Smooth muscle cell (in vitro differentiated cells): ENCODE results near the gene TSHZ3. TPM values are rescaled to one million over a fixed set of nuclear protein-coding genes. Genes with fewer than 3 reads are reported as not detected.

Experiments
- DNase-seq: peaks from one replicate; lab custom pipeline; 2025; ENCODE audit not compliant: unreplicated experiment; lab: John Stamatoyannopoulos, UW
- H2AFZ ChIP-seq: fragments of 200-600 bp; sonication (generic); 2 replicates; pipeline ENCODE4 v1.6.0; 2016; ENCODE audit warnings: antibody characterized with exemption, low read depth, mild to moderate bottlenecking
- H3F3A ChIP-seq: fragments of 200-600 bp; sonication (generic); 2 replicates; pipeline ENCODE4 v1.6.0; 2017; ENCODE audit warnings: antibody characterized with exemption, low read depth
- H3K27ac ChIP-seq: fragments of 200-600 bp; sonication (generic); 2 replicates; pipeline ENCODE4 v1.5.1; 2016; ENCODE audit warnings: low read depth, mild to moderate bottlenecking
- H3K27me3 ChIP-seq: fragments of 200-600 bp; sonication (generic); 2 replicates; pipeline ENCODE4 v1.6.1; 2016; ENCODE audit warnings: low read depth, mild to moderate bottlenecking
- H3K36me3 ChIP-seq: fragments of 200-600 bp; sonication (generic); 2 replicates; pipeline ENCODE4 v1.5.1; 2016; ENCODE audit warnings: low read depth
- H3K4me1 ChIP-seq: fragments of 200-600 bp; sonication (generic); 2 replicates; pipeline ENCODE4 v1.5.1; 2016; ENCODE audit warnings: low read depth
- H3K4me2 ChIP-seq: fragments of 200-600 bp; sonication (generic); 2 replicates; pipeline ENCODE4 v1.6.0; 2016; ENCODE audit warnings: mild to moderate bottlenecking
- H3K4me3 ChIP-seq: fragments of 200-600 bp; sonication (generic); 2 replicates; pipeline ENCODE4 v1.5.1; 2016; ENCODE audit warnings: mild to moderate bottlenecking
- H3K79me2 ChIP-seq: fragments of 200-600 bp; sonication (generic); 2 replicates; pipeline ENCODE4 v1.6.0; 2016; ENCODE audit warnings: low read depth, mild to moderate bottlenecking
- H3K9ac ChIP-seq: fragments of 200-600 bp; sonication (generic); 2 replicates; pipeline ENCODE4 v1.6.0; 2016; ENCODE audit warnings: low read depth
- H3K9me3 ChIP-seq: fragments of 200-600 bp; sonication (generic); replicated peaks from 2 replicates; pipeline ENCODE4 v1.5.1; 2016; ENCODE audit warnings: low read depth
- H4K20me1 ChIP-seq: fragments of 200-600 bp; sonication (generic); 2 replicates; pipeline ENCODE4 v1.6.0; 2016; ENCODE audit warnings: low read depth
- CTCF ChIP-seq: fragments of 200-600 bp; sonication (generic); IDR thresholded peaks from 2 replicates; pipeline ENCODE4 v1.5.1; 2017; ENCODE audit warnings: borderline replicate concordance, mild to moderate bottlenecking, antibody characterized with exemption; ENCODE audit not compliant: insufficient read depth, poor library complexity, severe bottlenecking
- WGBS: methylation state at CpG from one replicate; pipeline ENCODE4 v1.1.7; 2016; ENCODE audit warnings: low lambda C conversion rate; 5-methylcytosine and 5-hydroxymethylcytosine counted together
- polyA plus RNA-seq: library from polyadenylated mRNA; unstranded; fragments of >200 nt; fragmentation: Nextera tagmentation; extraction: Ambion mirVana; gene quantifications from 2 replicates; pipeline ENCODE4 v1.2.1, GENCODE V29; 2016
- total RNA-seq: library from RNA; depleted of rRNA; stranded (reverse); fragments of >200 nt; gene quantifications from 2 replicates; pipeline ENCODE4 v1.2.3, GENCODE V29; 2014

The TSHZ3 gene
- total and polyA plus RNA-seq, 2 experiments from 2014 or later: 21.8 to 23.7 TPM

DNA sequence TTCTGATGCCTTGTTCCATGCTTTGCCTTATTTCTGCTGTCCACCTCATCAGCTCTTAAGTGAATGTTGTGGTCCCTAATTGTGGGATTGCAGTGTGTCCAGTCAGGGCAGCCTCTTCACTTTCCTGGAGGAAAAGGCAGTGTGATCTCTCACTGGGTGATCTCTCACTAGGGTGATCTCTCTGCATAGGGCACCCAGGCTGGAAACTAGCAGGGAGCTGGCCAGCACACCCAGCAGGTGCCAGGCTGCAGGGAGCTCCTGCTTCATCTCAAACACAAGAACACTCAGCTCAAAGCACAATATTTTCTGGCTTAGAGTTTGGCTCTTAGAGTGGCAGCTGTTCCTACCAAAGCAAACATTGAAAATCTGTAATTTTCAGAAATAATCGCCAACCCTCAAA lies 36.5 kb upstream of the TSHZ3 start:
- H3K4me2 ChIP-seq: no peak overlapping the region
- no peak overlapping the region for H2AFZ ChIP-seq
- no peaks in the 10 kb centered on the region for H3K36me3 ChIP-seq
- H3K9ac ChIP-seq: no peak overlapping the region
- no peak for TF ChIP-seq CTCF
- 95% methylated on average over 1 of the region's 1 CpG for WGBS
- no peaks in the 10 kb centered on the region for H3K9me3 ChIP-seq
- no peaks in the 10 kb centered on the region for H3K79me2 ChIP-seq
- H3K27ac ChIP-seq: no peak overlapping the region
- no peaks in the 10 kb centered on the region for H4K20me1 ChIP-seq
- no peaks in the 10 kb centered on the region for H3F3A ChIP-seq
- H3K4me1 ChIP-seq: no peaks in the 10 kb centered on the region
- no peak overlapping the region for H3K4me3 ChIP-seq
- H3K27me3 ChIP-seq: no peaks in the 10 kb centered on the region
- no peak for DNase-seq

DNA sequence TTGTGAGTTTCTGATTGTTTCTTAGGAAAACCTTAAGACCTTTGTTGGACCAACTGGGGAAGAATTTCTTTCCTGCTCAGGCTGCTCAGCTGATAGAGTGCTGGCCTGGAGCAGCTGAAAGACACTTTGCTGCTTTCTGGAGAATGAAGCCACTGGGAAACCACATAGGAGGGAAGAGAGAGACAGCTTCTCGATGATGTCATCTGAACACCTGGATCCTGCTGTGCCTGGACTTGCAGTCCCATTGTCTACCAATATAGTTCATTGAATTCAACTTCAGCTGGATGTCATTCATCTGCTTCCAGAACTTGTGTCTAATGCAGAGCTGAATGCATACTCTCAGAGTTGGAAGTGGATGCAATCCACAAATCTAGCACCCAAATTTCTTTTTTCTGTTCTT lies 34.3 kb upstream of the TSHZ3 start:
- Histone ChIP-seq H3K4me3 (no peak overlapping the region), H2AFZ (no peak overlapping the region), H3K79me2 (no peaks in the 10 kb centered on the region), H3K36me3 (no peaks in the 10 kb centered on the region), H3F3A (peaks cover 10% of the 10 kb centered on the region), H3K9ac (no peak overlapping the region), H3K27ac (no peak overlapping the region), H3K27me3 (no peaks in the 10 kb centered on the region), H3K4me1 (no peaks in the 10 kb centered on the region), H3K4me2 (no peak overlapping the region), H4K20me1 (no peaks in the 10 kb centered on the region), H3K9me3 (no peaks in the 10 kb centered on the region)
- 100% methylated on average over 1 of the region's 1 CpG for WGBS
- DNase-seq: no peak
- no peak for TF ChIP-seq CTCF

DNA sequence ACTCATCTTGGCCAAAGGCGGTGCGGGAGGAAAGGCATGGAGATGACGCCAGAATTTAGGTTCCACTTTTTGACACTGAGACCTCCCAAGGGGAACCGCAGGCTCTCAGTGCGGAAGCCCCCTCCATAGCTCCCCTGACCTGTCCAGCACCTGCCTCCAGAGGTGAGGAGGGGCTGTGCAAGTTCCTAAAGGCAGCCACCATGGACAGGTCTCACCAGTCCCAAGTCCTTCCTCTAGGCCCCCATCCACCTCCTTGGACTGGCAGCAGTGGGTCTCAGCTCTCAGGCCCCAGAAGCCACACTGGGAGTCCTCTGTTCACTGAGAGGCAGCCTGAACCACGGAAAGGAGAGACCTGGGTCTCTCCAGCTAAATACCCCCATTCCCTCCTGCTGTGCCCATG lies 31.6 kb upstream of the TSHZ3 start:
- H3K27ac ChIP-seq: no peak overlapping the region
- H3K79me2 ChIP-seq: no peaks in the 10 kb centered on the region
- no peak overlapping the region for H3K4me3 ChIP-seq
- 94% methylated on average over 6 of the region's 6 CpGs for WGBS
- no peak overlapping the region for H2AFZ ChIP-seq
- H3K4me2 ChIP-seq: no peak overlapping the region
- no peaks in the 10 kb centered on the region for H3K27me3 ChIP-seq
- H3K9ac ChIP-seq: no peak overlapping the region
- no peak for TF ChIP-seq CTCF
- peaks cover 31% of the 10 kb centered on the region for H3F3A ChIP-seq
- no peaks in the 10 kb centered on the region for H3K36me3 ChIP-seq
- peaks cover 6% of the 10 kb centered on the region for H3K4me1 ChIP-seq
- no peaks in the 10 kb centered on the region for H3K9me3 ChIP-seq
- DNase-seq: no peak
- no peaks in the 10 kb centered on the region for H4K20me1 ChIP-seq

GRCh38 chr19:31378404-31378803 lies 29.2 kb upstream of the TSHZ3 start:
- DNase-seq: no peak
- no peak overlapping the region for H2AFZ ChIP-seq

More at GRCh38 chr19:31378404-31378803, 29.2 kb upstream of the TSHZ3 start:
- Histone ChIP-seq H3K79me2 (no peaks in the 10 kb centered on the region), H3K9ac (no peak overlapping the region), H3K4me3 (no peak overlapping the region), H3K4me2 (peak overlapping the region; percentile 58), H3K36me3 (no peaks in the 10 kb centered on the region), H3K27me3 (no peaks in the 10 kb centered on the region), H4K20me1 (no peaks in the 10 kb centered on the region), H3K27ac (peak overlapping the region; percentile 86), H3K4me1 (peaks cover 6% of the 10 kb centered on the region), H3K9me3 (no peaks in the 10 kb centered on the region), H3F3A (peaks cover 31% of the 10 kb centered on the region)
- no peak for TF ChIP-seq CTCF
- 2% methylated on average over 4 of the region's 4 CpGs for WGBS
